ENCODE results near the gene COMMD7.
A peak's percentile ranks its signal among the peaks of the same experiment; 100 is the strongest.

Gene COMMD7

DNA sequence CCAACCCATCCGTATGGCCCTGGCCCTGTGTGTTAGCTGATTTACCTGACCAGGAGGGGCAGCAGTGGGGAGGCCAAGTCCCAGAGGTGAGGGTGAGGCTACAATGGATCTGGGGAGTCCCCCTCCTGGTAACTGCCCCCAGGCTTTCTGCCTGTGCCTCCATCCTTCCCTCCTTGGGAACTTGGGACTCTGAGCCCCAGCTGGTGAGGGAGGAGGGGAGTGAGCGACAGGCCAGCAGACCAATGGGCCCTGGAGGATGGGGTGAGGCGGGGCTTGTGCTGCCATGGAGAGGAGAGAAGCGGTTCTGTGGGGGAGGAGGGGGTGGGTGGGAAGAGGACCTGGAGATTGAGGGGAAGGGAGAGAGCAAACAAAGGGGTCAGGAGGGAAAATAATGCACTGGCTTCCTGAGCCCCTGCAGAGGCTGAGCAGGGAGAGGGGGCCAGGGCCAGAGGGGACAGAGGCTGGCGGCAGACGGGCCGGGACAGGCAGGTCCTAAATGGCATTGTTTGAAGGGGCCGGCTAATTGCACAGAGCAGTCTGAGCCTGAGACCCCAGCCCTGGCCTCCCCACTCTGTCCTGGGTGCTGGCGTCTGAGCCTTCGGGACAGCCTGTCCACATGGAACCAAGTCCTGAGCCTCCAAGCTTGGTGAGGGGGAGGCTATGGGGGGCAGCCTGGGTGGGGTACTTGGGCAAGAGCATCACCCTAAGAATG lies 36.4 kb upstream of the COMMD7 start:
- H3K27me3 ChIP-seq (ENCODE audit: insufficient read depth, low read length, poor library complexity) = no peaks in the 10 kb centered on the region
- H3K27ac ChIP-seq (ENCODE audit: low read depth, low read length) = peak overlapping the region; percentile 61
- H3K9ac ChIP-seq (ENCODE audit: low read length) = no peak overlapping the region
- H3K18ac ChIP-seq (ENCODE audit: low read length) = no peak overlapping the region
- no peak overlapping the region for H2BK120ac ChIP-seq (ENCODE audit: low read depth, low read length)
- H3K79me2 ChIP-seq (ENCODE audit: control insufficient read depth, insufficient read depth, low read length) = peaks cover 57% of the 10 kb centered on the region
- H2BK5ac ChIP-seq (ENCODE audit: low read length) = no peak overlapping the region
- no peak overlapping the region for H3K4ac ChIP-seq (ENCODE audit: low read depth, low read length)
- no peak overlapping the region for H3K4me2 ChIP-seq (ENCODE audit: low read length)
- peaks cover 14% of the 10 kb centered on the region for H3K36me3 ChIP-seq (ENCODE audit: control insufficient read depth, insufficient read depth, low read length)
- H2BK15ac ChIP-seq (replicated peaks; ENCODE audit: low read depth) = no peak overlapping the region
- H3K56ac ChIP-seq (ENCODE audit: low read length) = peak overlapping the region; percentile 74
- no peak overlapping the region for H2AK5ac ChIP-seq (ENCODE audit: low read length)
- DNase-seq = peak; percentile 70
- H4K5ac ChIP-seq (ENCODE audit: low read length) = no peak overlapping the region
- no CpG with 5 or more reads among the region's 10 CpGs for WGBS (ENCODE audit: extremely low coverage, insufficient coverage, low lambda C conversion rate)
- no peak overlapping the region for H3K4me3 ChIP-seq (ENCODE audit: low read length)
- no peak overlapping the region for H4K8ac ChIP-seq (ENCODE audit: low read depth, low read length)
- H3K4me1 ChIP-seq (ENCODE audit: control insufficient read depth, low read depth, low read length) = peaks cover 9% of the 10 kb centered on the region
- peaks cover 27% of the 10 kb centered on the region for H3K79me1 ChIP-seq (ENCODE audit: low read length)
- H3K23ac ChIP-seq (ENCODE audit: low read length) = no peak overlapping the region

DNA sequence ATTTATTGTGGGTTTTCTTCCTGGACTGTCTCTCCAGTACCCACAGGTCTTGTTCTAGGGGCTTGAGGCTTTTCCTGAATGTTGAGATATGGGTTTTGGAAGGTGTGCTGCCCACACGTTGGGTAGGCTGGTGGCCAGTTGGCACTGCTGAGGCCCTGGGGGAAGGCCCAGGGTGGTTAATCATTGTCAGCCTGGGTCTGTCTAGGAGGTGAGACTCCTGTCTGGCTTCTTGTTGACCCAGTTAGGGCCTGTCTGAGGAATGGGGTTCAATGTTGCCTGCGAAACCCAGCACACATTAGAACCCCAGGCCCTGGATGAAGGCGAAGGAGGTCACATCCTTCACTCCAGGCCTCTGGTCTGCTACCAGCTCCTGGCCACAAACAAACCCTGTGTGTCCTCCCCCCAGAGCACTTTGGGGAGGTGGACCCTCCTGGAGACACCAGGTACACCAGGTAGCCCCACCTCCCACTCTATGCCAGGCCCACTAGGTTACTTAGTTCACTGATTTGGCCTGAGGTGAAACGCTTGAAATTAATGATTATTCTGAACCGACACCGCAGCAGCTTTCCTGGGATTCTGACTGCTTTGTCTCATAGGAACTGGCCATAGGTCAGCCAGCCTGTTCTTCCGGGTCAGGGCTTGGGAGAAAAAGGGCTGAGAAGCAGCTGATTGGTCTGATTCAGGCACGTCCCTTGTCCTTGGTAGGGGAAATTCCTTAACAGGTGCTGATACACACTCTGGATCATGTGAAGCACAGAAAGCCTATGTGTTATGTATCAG lies 34.1 kb upstream of the COMMD7 start:
- H3K4me3 ChIP-seq (ENCODE audit: low read length) = no peak overlapping the region
- no peak overlapping the region for H3K27ac ChIP-seq (ENCODE audit: low read depth, low read length)
- WGBS (ENCODE audit: extremely low coverage, insufficient coverage, low lambda C conversion rate) = no CpG with 5 or more reads among the region's 8 CpGs
- peaks cover 26% of the 10 kb centered on the region for H3K79me1 ChIP-seq (ENCODE audit: low read length)
- peaks cover 12% of the 10 kb centered on the region for H3K4me1 ChIP-seq (ENCODE audit: control insufficient read depth, low read depth, low read length)
- no peak overlapping the region for H3K4ac ChIP-seq (ENCODE audit: low read depth, low read length)
- H4K8ac ChIP-seq (ENCODE audit: low read depth, low read length) = no peak overlapping the region
- H2BK120ac ChIP-seq (ENCODE audit: low read depth, low read length) = no peak overlapping the region
- no peak overlapping the region for H3K56ac ChIP-seq (ENCODE audit: low read length)
- H3K9ac ChIP-seq (ENCODE audit: low read length) = no peak overlapping the region
- H2BK5ac ChIP-seq (ENCODE audit: low read length) = no peak overlapping the region
- peaks cover 10% of the 10 kb centered on the region for H3K36me3 ChIP-seq (ENCODE audit: control insufficient read depth, insufficient read depth, low read length)
- H3K79me2 ChIP-seq (ENCODE audit: control insufficient read depth, insufficient read depth, low read length) = peaks cover 74% of the 10 kb centered on the region
- no peak overlapping the region for H2BK15ac ChIP-seq (replicated peaks; ENCODE audit: low read depth)
- no peak overlapping the region for H2AK5ac ChIP-seq (ENCODE audit: low read length)
- H3K23ac ChIP-seq (ENCODE audit: low read length) = no peak overlapping the region
- no peak for DNase-seq
- H4K5ac ChIP-seq (ENCODE audit: low read length) = no peak overlapping the region
- no peaks in the 10 kb centered on the region for H3K27me3 ChIP-seq (ENCODE audit: insufficient read depth, low read length, poor library complexity)
- H3K4me2 ChIP-seq (ENCODE audit: low read length) = no peak overlapping the region
- no peak overlapping the region for H3K18ac ChIP-seq (ENCODE audit: low read length)

DNA sequence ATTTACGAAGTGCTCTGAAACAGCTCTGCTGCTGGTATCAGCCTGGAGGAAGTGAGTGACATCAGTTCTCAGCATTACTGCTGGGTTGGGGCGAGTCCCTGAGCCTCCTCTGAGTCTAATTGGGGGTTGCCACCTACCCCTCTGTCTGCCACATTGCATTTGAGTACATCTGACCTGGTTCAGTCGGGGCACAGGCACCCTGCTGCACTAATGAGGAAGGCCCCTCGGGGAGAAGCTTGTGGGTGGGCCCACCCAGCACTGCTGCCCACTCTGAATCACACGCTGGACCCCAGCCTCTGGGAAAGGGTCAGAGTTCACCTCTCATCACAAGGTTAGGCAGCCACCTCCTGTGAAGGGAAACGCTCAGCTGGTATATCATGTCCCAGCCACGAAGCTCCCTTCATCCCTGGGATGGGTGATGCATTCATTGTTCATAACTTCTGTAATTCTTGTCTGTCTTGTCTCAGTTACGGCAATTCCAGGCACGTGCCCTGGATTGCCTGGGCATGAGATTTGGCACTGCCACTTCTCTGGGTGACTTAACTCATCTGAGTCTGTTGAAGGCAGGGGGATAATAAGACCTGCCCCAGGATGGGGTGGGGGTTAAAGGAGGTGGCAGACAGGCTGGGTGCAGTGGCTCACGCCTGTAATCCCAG lies 32.2 kb upstream of the COMMD7 start:
- peaks cover 88% of the 10 kb centered on the region for H3K79me2 ChIP-seq (ENCODE audit: control insufficient read depth, insufficient read depth, low read length)

DNA sequence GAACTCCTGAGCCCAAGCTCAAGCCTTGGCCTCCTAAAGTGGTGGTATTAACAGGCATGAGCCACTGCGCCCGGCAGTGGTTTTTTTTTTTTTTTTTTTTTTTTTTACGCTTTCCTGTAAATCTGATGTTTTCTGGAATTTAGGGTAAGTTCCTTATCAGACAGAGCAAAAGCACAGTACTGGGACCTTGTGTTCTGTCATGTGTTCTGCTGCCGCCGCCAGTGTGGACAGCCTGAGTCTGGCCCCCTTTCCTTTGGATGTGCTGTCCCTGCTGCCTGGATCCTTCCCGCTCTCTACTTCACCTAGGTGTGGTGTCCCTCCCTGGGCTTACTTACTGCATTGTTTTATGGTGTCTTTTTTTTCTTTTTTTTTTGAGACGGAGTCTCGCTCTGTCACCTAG lies 30.6 kb upstream of the COMMD7 start:
- no peak overlapping the region for H3K4ac ChIP-seq (ENCODE audit: low read depth, low read length)
- no peak overlapping the region for H2BK15ac ChIP-seq (replicated peaks; ENCODE audit: low read depth)
- H3K79me1 ChIP-seq (ENCODE audit: low read length) = peaks cover 15% of the 10 kb centered on the region
- no peak overlapping the region for H4K5ac ChIP-seq (ENCODE audit: low read length)
- H3K18ac ChIP-seq (ENCODE audit: low read length) = no peak overlapping the region
- H2BK5ac ChIP-seq (ENCODE audit: low read length) = no peak overlapping the region
- H3K36me3 ChIP-seq (ENCODE audit: control insufficient read depth, insufficient read depth, low read length) = peaks cover 3% of the 10 kb centered on the region
- H3K4me1 ChIP-seq (ENCODE audit: control insufficient read depth, low read depth, low read length) = peaks cover 10% of the 10 kb centered on the region
- no peak overlapping the region for H2BK120ac ChIP-seq (ENCODE audit: low read depth, low read length)
- no CpG with 5 or more reads among the region's 8 CpGs for WGBS (ENCODE audit: extremely low coverage, insufficient coverage, low lambda C conversion rate)
- no peak overlapping the region for H4K8ac ChIP-seq (ENCODE audit: low read depth, low read length)
- no peak overlapping the region for H3K4me3 ChIP-seq (ENCODE audit: low read length)
- H2AK5ac ChIP-seq (ENCODE audit: low read length) = no peak overlapping the region
- no peak for DNase-seq
- no peak overlapping the region for H3K4me2 ChIP-seq (ENCODE audit: low read length)
- peaks cover 90% of the 10 kb centered on the region for H3K79me2 ChIP-seq (ENCODE audit: control insufficient read depth, insufficient read depth, low read length)
- H3K27me3 ChIP-seq (ENCODE audit: insufficient read depth, low read length, poor library complexity) = no peaks in the 10 kb centered on the region
- H3K9ac ChIP-seq (ENCODE audit: low read length) = no peak overlapping the region
- H3K56ac ChIP-seq (ENCODE audit: low read length) = no peak overlapping the region
- no peak overlapping the region for H3K27ac ChIP-seq (ENCODE audit: low read depth, low read length)
- no peak overlapping the region for H3K23ac ChIP-seq (ENCODE audit: low read length)

More for the DNA sequence above, 32.2 kb upstream of the COMMD7 start:
- H4K8ac ChIP-seq (ENCODE audit: low read depth, low read length) = no peak overlapping the region
- no peak for DNase-seq
- no peak overlapping the region for H4K5ac ChIP-seq (ENCODE audit: low read length)
- H3K27me3 ChIP-seq (ENCODE audit: insufficient read depth, low read length, poor library complexity) = no peaks in the 10 kb centered on the region
- no peak overlapping the region for H2BK5ac ChIP-seq (ENCODE audit: low read length)
- peaks cover 13% of the 10 kb centered on the region for H3K4me1 ChIP-seq (ENCODE audit: control insufficient read depth, low read depth, low read length)
- no peak overlapping the region for H3K56ac ChIP-seq (ENCODE audit: low read length)
- WGBS (ENCODE audit: extremely low coverage, insufficient coverage, low lambda C conversion rate) = no CpG with 5 or more reads among the region's 10 CpGs
- H3K9ac ChIP-seq (ENCODE audit: low read length) = no peak overlapping the region
- peaks cover 6% of the 10 kb centered on the region for H3K36me3 ChIP-seq (ENCODE audit: control insufficient read depth, insufficient read depth, low read length)
- no peak overlapping the region for H3K4me2 ChIP-seq (ENCODE audit: low read length)
- no peak overlapping the region for H2AK5ac ChIP-seq (ENCODE audit: low read length)
- H3K23ac ChIP-seq (ENCODE audit: low read length) = no peak overlapping the region
- no peak overlapping the region for H2BK15ac ChIP-seq (replicated peaks; ENCODE audit: low read depth)
- no peak overlapping the region for H3K27ac ChIP-seq (ENCODE audit: low read depth, low read length)
- peaks cover 24% of the 10 kb centered on the region for H3K79me1 ChIP-seq (ENCODE audit: low read length)
- H3K4ac ChIP-seq (ENCODE audit: low read depth, low read length) = no peak overlapping the region
- no peak overlapping the region for H3K18ac ChIP-seq (ENCODE audit: low read length)
- H3K4me3 ChIP-seq (ENCODE audit: low read length) = no peak overlapping the region
- no peak overlapping the region for H2BK120ac ChIP-seq (ENCODE audit: low read depth, low read length)

DNA sequence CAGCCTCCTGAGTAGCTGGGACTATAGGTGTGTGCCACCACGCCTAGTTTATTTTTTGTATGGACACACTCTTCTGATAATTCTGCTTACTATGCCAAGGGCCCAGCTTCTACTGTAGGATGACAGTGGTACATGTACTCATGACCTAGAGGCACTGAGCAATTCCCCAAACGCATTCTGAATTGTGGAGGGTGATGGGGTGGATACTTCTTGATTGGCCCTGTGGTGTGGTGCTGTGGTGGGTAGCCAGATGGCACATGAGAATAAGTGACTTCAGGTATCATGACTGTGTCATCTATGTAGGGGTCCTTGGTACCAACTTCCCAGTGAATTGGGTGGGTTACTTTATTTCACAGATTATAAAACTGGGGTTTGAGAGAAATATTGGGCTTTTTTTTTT lies 30.0 kb upstream of the COMMD7 start:
- Histone ChIP-seq H2BK120ac (ENCODE audit: low read depth, low read length) (no peak overlapping the region), H2BK5ac (ENCODE audit: low read length) (no peak overlapping the region), H2AK5ac (ENCODE audit: low read length) (no peak overlapping the region), H4K8ac (ENCODE audit: low read depth, low read length) (no peak overlapping the region), H2BK15ac (replicated peaks; ENCODE audit: low read depth) (no peak overlapping the region), H3K4ac (ENCODE audit: low read depth, low read length) (no peak overlapping the region), H3K79me2 (ENCODE audit: control insufficient read depth, insufficient read depth, low read length) (peaks cover 90% of the 10 kb centered on the region), H3K4me2 (ENCODE audit: low read length) (no peak overlapping the region), H3K36me3 (ENCODE audit: control insufficient read depth, insufficient read depth, low read length) (peaks cover 7% of the 10 kb centered on the region), H3K4me3 (ENCODE audit: low read length) (no peak overlapping the region), H3K79me1 (ENCODE audit: low read length) (peaks cover 12% of the 10 kb centered on the region), H3K56ac (ENCODE audit: low read length) (no peak overlapping the region), H3K4me1 (ENCODE audit: control insufficient read depth, low read depth, low read length) (peaks cover 10% of the 10 kb centered on the region), H4K5ac (ENCODE audit: low read length) (no peak overlapping the region), H3K27me3 (ENCODE audit: insufficient read depth, low read length, poor library complexity) (no peaks in the 10 kb centered on the region), H3K9ac (ENCODE audit: low read length) (no peak overlapping the region), H3K18ac (ENCODE audit: low read length) (no peak overlapping the region), H3K27ac (ENCODE audit: low read depth, low read length) (no peak overlapping the region), H3K23ac (ENCODE audit: low read length) (no peak overlapping the region)
- no CpG with 5 or more reads among the region's 2 CpGs for WGBS (ENCODE audit: extremely low coverage, insufficient coverage, low lambda C conversion rate)
- DNase-seq = no peak

All from mesendoderm (in vitro differentiated cells).